Stimulated activated CD4-positive, alpha-beta T cell treated with anti-CD3 and anti-CD28 coated beads, TNF-alpha, amount 100 ng/mL, for 1 hour (primary cell): ENCODE data around the gene RBP5.
"Not testable (repeated sequence)": the region's sequence is repeated elsewhere in the genome, so short reads cannot be mapped to it uniquely, and the experiment has no call there.

Source experiments
- DNase-seq, 3 donors: peaks; one replicate each; pipeline ENCODE4 v3.0.0-alpha.2; 2020; ENCODE audit warnings: low read depth in 3 of 3, low spot score in 1 of 3

The RBP5 gene

GRCh38 chr12:7123806-7124522 is 4.7 kb downstream of the RBP5 start:
- no peak for DNase-seq

GRCh38 chr12:7122811-7123769 is 5.6 kb downstream of the RBP5 start:
- no peak for DNase-seq

- DNase-seq, result no peak
These were observed 7.4 kb downstream of the RBP5 start for GRCh38 chr12:7121324-7121723.

GRCh38 chr12:7120166-7120565 is 8.5 kb downstream of the RBP5 start:
- DNase-seq, result no peak

- DNase-seq, result no peak
These were observed 9.8 kb downstream of the RBP5 start for GRCh38 chr12:7118881-7119280.

GRCh38 chr12:7117670-7118069 is 11.0 kb downstream of the RBP5 start:
- DNase-seq, result no peak

- DNase-seq, result no peak
These were observed 11.8 kb downstream of the RBP5 start for GRCh38 chr12:7116916-7117315.

- no peak for DNase-seq
These were observed 12.5 kb downstream of the RBP5 start for GRCh38 chr12:7116196-7116595.

GRCh38 chr12:7114851-7115250 is 13.8 kb downstream of the RBP5 start:
- DNase-seq, result no peak

- no peak for DNase-seq
These were observed 14.7 kb downstream of the RBP5 start for GRCh38 chr12:7114008-7114407.

GRCh38 chr12:7113389-7113871 is 15.3 kb downstream of the RBP5 start:
- DNase-seq, result peak in 1 of 3 donors; percentile 15

- DNase-seq, result no peak
These were observed 16.6 kb downstream of the RBP5 start for GRCh38 chr12:7112041-7112440.

- DNase-seq, result no peak
These were observed 18.0 kb downstream of the RBP5 start for GRCh38 chr12:7110661-7111060.

GRCh38 chr12:7109572-7109920 is 19.1 kb downstream of the RBP5 start:
- DNase-seq, result no peak

- DNase-seq, result peak; percentile 50 to 85 (median 60)
These were observed 19.7 kb downstream of the RBP5 start, which contains the start of gene C1RL for GRCh38 chr12:7108796-7109571. Gene C1RL, minus strand, starts transcription at chr12:7109214. Its CDS starts 34 bp downstream, at chr12:7109180.

- peak; percentile 31 to 55 (median 45) for DNase-seq
These were observed 20.5 kb downstream of the RBP5 start for GRCh38 chr12:7108003-7108795.

GRCh38 chr12:7107636-7108002 is 21.1 kb downstream of the RBP5 start:
- DNase-seq, result no peak

- DNase-seq, result not testable (repeated sequence)
These were observed 21.5 kb downstream of the RBP5 start for GRCh38 chr12:7107181-7107580.

GRCh38 chr12:7106082-7106481 is 22.6 kb downstream of the RBP5 start:
- DNase-seq, result no peak

GRCh38 chr12:7103837-7104584 is 24.7 kb downstream of the RBP5 start:
- DNase-seq, result no peak
